DOHH2 (cell line): ENCODE measurements around the gene TRMU.

ENCODE experiments used
- EZH2phosphoT487 ChIP-seq: fragments of 200-600 bp; sonication (generic); IDR thresholded peaks from 2 replicates; pipeline ENCODE4 v1.6.1; 2017; ENCODE audit warnings: borderline replicate concordance, mild to moderate bottlenecking, antibody characterized with exemption, low read length, moderate library complexity, mixed read lengths
- TF ChIP-seq, protein P1 (sequence below): fragments of 200-600 bp; sonication (generic); IDR thresholded peaks from one replicate; pipeline ENCODE4 v1.5.1; 2014; ENCODE audit warnings: antibody characterized with exemption, mild to moderate bottlenecking, low read depth, low read length; ENCODE audit not compliant: poor library complexity, severe bottlenecking

DNA sequence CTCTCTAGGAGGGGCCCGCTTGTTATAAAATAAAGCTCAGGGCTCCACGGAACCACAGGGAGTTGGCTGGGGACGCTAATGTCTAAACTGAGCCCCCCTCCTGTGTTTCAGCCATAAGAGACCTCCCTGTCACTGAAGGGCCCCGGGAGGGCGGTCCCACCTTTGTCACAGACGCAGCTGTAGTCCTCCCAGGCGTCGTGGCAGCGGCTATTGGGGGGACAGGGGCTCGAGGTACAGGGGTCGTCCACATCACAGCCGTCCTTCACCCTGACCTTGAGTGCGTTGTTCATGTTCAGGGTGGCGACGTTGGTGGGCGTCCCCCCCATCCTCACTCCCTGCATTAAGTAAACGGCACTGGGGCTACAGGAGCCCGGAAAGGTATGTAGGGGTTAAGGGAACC lies 62.0 kb downstream of the TRMU start:
- TF ChIP-seq, protein P1, sequence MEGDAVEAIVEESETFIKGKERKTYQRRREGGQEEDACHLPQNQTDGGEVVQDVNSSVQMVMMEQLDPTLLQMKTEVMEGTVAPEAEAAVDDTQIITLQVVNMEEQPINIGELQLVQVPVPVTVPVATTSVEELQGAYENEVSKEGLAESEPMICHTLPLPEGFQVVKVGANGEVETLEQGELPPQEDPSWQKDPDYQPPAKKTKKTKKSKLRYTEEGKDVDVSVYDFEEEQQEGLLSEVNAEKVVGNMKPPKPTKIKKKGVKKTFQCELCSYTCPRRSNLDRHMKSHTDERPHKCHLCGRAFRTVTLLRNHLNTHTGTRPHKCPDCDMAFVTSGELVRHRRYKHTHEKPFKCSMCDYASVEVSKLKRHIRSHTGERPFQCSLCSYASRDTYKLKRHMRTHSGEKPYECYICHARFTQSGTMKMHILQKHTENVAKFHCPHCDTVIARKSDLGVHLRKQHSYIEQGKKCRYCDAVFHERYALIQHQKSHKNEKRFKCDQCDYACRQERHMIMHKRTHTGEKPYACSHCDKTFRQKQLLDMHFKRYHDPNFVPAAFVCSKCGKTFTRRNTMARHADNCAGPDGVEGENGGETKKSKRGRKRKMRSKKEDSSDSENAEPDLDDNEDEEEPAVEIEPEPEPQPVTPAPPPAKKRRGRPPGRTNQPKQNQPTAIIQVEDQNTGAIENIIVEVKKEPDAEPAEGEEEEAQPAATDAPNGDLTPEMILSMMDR: no peak
- TF ChIP-seq EZH2phosphoT487: no peak
